Ecto neural progenitor cell (in vitro differentiated cells): ENCODE results near the gene GDE1.

ENCODE experiments used
- DNase-seq: peaks from one replicate; pipeline ENCODE4 v3.0.0-alpha.2; 2018; ENCODE audit warnings: low spot score

The GDE1 gene

GRCh38 chr16:19523559-19524355, 1.9 kb upstream of the GDE1 start, which contains the start of gene CCP110:
CCP110 (plus strand) TSS chr16:19523942; CDS start chr16:19527882, 3,940 bp downstream.
- peak; percentile 95 for DNase-seq

GRCh38 chr16:19523184-19523558, 1.3 kb upstream of the GDE1 start:
- no peak for DNase-seq

- no peak for DNase-seq
Measured at GRCh38 chr16:19522760-19523159, 862 bp upstream of the GDE1 start.

- DNase-seq: no peak
Measured at GRCh38 chr16:19522397-19522732, 467 bp upstream of the GDE1 start.

- no peak for DNase-seq
Measured at GRCh38 chr16:19520861-19521331, 1.0 kb downstream of the GDE1 start.

GRCh38 chr16:19518388-19518787, 3.5 kb downstream of the GDE1 start:
- DNase-seq: no peak

- DNase-seq: no peak
Measured at GRCh38 chr16:19517424-19518089, 4.3 kb downstream of the GDE1 start.

- DNase-seq: no peak
Measured at GRCh38 chr16:19515757-19516156, 6.1 kb downstream of the GDE1 start.

- no peak for DNase-seq
Measured at GRCh38 chr16:19513377-19514053, 8.4 kb downstream of the GDE1 start.

GRCh38 chr16:19512297-19512696, 9.6 kb downstream of the GDE1 start:
- DNase-seq: no peak

- no peak for DNase-seq
Measured at GRCh38 chr16:19507867-19508266, 14.0 kb downstream of the GDE1 start.

GRCh38 chr16:19506965-19507364, 14.9 kb downstream of the GDE1 start:
- DNase-seq: no peak

GRCh38 chr16:19505600-19506303, 16.1 kb downstream of the GDE1 start:
- no peak for DNase-seq

GRCh38 chr16:19503461-19504075, 18.3 kb downstream of the GDE1 start:
- DNase-seq: no peak

GRCh38 chr16:19502395-19503131, 19.3 kb downstream of the GDE1 start:
- DNase-seq: peak; percentile 80

- DNase-seq: no peak
Measured at GRCh38 chr16:19499481-19499880, 22.4 kb downstream of the GDE1 start.

- no peak for DNase-seq
Measured at GRCh38 chr16:19499006-19499405, 22.9 kb downstream of the GDE1 start.

- DNase-seq: no peak
Measured at GRCh38 chr16:19497176-19497575, 24.7 kb downstream of the GDE1 start.

GRCh38 chr16:19490619-19491018, 31.3 kb downstream of the GDE1 start:
- no peak for DNase-seq

GRCh38 chr16:19488213-19488640, 33.7 kb downstream of the GDE1 start:
- no peak for DNase-seq

- no peak for DNase-seq
Measured at GRCh38 chr16:19486750-19487325, 35.1 kb downstream of the GDE1 start.
